Peyer's patch (tissue), 4 donors: ENCODE results near the gene HSPG2.
"Not testable (repeated sequence)": the region's sequence is repeated elsewhere in the genome, so short reads cannot be mapped to it uniquely, and the experiment has no call there.

Experiments
- CTCF ChIP-seq, 6 experiments: fragments of 450-650 bp in 4 of 6; fragments of 200-600 bp in 2 of 6; sonication (generic) in 1 of 6; IDR thresholded peaks; one replicate each; pipeline ENCODE4 v1.5.1; 2017 to 2019; ENCODE audit warnings: antibody characterized with exemption in 6 of 6, mild to moderate bottlenecking in 3 of 6, moderate library complexity in 1 of 6
- POLR2A ChIP-seq, 2 donors: fragments of 450-650 bp; IDR thresholded peaks; one replicate each; pipeline ENCODE4 v1.5.1; 2017; ENCODE audit warnings: antibody characterized with exemption in 2 of 2, mild to moderate bottlenecking in 2 of 2, moderate library complexity in 2 of 2

DNA sequence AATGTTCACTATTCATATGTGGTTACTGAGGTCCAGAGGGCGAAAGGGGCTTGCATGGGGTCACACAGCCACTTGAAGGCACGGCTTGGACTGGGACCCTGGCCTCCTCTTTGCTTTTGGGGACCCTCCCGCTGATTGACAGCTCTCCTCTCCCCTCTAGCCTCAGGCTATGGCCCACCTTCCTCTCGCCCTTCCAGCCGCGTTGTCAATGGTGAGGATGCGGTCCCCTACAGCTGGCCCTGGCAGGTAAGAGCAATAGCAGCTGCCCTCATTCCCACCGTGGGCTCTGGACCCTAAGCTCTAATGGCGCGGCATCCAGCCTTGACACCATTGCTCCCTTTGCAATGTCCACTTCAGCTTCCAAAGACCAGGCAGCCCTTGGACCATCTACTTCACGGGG is 41.1 kb upstream of the HSPG2 start:
- TF ChIP-seq CTCF, POLR2A (IDR thresholded peaks at IDR 0.05): not testable (repeated sequence)
